ENCODE results near the gene DEFB129. TPM values are rescaled to one million over a fixed set of nuclear protein-coding genes. Genes with fewer than 3 reads are reported as not detected.
"Not testable (repeated sequence)": the region's sequence is repeated elsewhere in the genome, so short reads cannot be mapped to it uniquely, and the experiment has no call there.

Gene DEFB129
- total RNA-seq: not detected

- DNase-seq: no peak
Observed at GRCh38 chr20:226958-227357, at the start of gene DEFB129. Gene DEFB129, plus strand, starts transcription at chr20:227258. Its CDS starts 31 bp downstream, at chr20:227289.

DNA sequence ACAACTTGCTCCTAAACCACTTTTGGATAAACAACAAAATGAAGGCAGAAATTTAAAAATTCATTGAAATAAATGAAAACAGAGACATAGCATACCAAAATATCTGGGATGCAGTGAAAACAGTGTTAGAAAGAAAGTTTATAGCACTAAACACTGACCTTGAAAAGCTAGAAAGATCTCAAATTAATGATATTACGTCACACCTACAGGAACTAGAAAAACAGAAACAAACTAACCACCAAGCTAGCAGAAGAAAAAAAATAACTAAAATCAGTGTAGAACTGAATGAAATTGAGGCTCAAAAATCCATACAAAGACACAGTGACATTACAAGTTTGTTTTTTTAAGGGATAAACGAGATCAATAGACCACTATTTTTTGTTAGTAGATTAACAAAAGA is 42.8 kb upstream of the DEFB129 start:
- DNase-seq: no peak

DNA sequence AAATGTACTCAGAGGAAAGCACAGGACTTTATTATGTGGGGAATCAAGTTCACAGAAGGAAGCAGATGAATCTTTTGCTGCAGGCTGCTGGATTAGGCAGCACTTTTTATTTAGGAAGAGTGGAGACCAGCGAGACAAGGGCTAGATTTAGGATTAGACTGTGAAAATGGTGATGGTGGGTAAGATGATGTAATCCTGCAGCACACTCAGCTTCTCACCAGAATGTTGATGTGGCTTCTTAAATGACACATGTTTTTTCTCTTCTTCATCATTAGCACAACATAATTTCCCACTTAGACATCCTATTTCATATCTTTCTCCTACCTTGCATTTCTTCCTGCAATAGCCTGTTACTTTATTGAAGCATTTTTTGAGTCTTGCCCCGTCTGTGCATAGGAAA is 39.3 kb upstream of the DEFB129 start:
- no peak for DNase-seq

DNA sequence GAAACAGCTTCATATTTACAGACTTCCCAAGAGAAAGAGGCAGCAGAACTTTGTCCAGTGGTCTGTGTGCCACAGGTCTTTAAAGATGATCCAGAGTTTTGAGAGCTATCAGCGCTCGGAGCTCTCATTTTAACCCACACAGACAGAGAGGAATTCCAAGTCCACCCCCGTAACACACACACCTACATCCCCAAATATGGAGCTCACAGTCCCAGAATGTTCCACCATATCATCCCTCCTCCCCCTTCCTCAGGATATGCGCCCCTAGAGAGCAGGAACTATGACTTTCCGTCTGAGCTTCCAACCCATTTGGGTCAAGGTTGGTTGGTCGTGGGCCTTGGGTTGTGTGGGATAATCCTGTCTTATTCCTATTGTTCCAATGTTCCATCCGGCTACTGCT is 37.4 kb upstream of the DEFB129 start, which contains the start of gene DEFB128:
Gene DEFB128 (minus strand): TSS at position 101 of the 400 bp plus-strand sequence. CDS start 88 bp downstream, at position 13.
- no peak for DNase-seq

DNA sequence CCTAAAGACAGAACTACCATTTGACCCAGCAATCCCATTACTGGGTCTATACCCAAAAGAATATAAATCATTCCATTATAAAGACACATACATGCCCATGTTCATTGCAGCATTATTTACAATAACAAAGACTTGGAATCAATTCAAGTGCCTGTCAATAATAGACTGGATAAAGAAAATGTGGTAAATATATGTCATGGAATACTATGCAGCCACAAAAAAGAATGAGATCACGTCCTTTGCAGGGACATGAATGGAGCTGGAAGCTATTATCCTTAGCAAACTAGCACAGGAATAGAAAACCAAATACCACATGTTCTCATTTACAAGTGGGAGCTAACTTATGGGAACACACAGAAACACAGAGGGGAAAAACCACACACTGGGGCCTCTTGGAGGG is 28.8 kb upstream of the DEFB129 start:
- DNase-seq: no peak

GRCh38 chr20:199996-200395 is 27.1 kb upstream of the DEFB129 start:
- DNase-seq: no peak

DNA sequence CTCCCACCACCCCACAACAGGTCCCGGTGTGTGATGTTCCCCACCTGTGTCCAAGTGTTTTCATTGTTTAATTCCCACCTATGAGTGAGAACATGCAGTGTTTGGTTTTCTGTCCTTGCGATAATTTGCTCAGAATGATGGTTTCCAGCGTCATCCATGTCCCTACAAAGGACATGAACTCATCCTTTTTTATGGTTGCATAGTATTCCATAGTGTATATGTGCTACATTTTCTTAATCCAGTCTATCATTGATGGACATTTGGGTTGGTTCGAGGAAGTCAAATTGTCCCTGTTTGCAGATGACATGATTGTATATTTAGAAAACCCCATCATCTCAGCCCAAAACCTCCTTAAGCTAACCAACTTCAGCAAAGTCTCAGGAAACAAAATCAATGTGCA is 23.4 kb upstream of the DEFB129 start:
- DNase-seq: not testable (repeated sequence)

- DNase-seq: peak; percentile 4
Observed at GRCh38 chr20:208942-209566, 18.0 kb upstream of the DEFB129 start.

- DNase-seq: no peak
Observed at GRCh38 chr20:210809-211502, 16.1 kb upstream of the DEFB129 start.

- DNase-seq: no peak
Observed at GRCh38 chr20:214383-214782, 12.7 kb upstream of the DEFB129 start.

DNA sequence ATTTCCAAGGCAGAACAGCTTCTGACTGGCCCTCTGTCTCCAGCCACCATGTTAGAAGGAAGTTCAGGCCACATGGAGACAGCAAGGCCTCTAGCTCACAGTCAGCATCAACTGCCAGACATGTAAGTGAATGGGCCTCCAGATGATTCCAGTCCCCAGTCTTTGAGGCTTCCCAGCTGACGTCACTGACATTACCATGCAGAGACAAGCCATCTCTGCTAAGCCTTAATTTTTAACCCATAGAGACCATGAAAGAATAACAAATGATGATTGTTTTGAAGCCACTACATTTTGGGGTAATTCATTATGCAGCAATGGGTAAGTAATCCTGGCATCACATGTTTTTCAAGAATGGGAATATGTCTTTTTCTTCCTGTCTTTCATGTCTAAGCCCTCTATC is 11.3 kb upstream of the DEFB129 start:
- DNase-seq: no peak

- no peak for DNase-seq
Observed at GRCh38 chr20:217266-217665, 9.8 kb upstream of the DEFB129 start.

DNA sequence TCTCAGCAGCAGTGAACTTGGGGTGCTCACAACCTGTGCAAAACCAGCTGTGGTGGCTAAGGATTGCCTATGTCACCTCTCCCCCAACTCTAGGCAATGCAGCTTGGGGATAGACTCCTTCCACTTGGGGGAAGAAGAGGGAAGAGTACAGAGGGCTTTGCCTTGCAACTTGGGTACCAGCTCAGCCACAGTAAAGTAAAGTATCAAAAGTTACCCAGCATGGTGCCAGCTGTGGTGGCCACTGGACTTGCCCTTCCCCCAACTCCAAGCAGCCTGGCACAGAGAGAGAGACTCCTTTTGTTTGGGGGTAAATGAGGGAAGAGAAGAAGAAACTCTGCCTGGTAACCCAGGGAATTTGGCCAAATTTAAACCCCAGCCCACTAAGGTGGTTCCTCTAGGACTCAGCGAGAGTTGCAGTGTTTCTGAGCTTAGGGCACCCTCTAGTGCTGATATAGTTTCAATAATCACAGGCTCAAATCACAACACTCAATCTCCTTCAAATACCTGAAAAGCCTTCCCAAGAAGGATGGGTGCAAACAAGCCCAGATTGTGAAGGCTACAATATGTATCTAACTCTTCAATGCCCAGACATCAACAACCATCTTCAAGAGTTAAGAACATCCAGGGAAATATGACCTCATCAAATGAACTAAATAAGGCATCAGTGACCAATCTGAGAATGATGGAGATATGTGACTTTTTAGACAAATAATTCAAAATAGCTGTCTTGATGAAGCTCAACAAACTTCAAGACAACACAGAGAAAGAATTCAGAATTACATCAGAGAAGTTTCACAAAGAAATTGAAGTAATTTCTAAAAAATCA is 7.6 kb upstream of the DEFB129 start:
- DNase-seq: no peak

- no peak for DNase-seq
Observed at GRCh38 chr20:221258-221830, 5.7 kb upstream of the DEFB129 start.

GRCh38 chr20:225879-226278 is 1.2 kb upstream of the DEFB129 start:
- DNase-seq: not testable (repeated sequence)

GRCh38 chr20:227439-228105 is 514 bp downstream of the DEFB129 start:
- no peak for DNase-seq

- no peak for DNase-seq
Observed at GRCh38 chr20:235891-236290, 8.8 kb downstream of the DEFB129 start.

DNA sequence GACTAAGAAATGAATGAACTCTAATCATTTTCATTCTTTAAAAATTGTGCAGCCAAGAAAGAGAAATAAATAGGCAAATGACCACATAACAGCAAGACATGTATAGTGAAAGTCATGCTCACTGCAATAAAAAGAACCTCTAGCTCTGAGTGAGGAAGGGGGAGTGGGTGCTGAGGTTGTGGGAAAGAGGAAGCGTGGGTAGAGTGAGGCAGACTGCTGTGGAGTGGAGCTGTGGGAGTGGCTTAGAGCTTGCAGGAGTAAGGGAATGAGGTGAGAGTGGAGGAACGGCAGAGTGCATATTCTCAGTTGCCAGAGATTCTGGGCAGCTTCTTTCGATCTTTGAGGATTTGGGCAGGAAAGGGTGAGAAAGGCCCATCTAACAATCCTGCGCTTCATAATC is 10.4 kb downstream of the DEFB129 start:
- no peak for DNase-seq

- no peak for DNase-seq
Observed at GRCh38 chr20:237929-238328, 10.9 kb downstream of the DEFB129 start.

DNA sequence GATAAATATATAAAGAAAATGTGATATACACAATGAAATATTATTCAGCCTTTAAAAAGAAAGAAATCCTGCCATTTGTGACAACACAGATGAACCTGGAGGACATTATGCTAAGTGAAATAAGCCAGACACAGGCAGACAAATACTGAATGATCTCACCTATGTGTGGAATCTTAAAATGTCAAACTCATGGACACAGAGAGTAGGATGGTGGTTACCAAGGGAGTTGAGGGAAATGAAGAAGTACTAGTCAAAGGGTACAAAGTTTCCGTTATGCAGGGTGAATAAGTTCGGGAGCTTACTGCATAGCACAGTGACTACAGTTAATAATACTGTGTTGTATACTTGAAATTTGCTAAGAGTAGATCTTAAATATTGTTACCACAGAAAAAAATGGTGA is 15.8 kb downstream of the DEFB129 start:
- DNase-seq: no peak

- DNase-seq: no peak
Observed at GRCh38 chr20:251354-251753, 24.3 kb downstream of the DEFB129 start.

GRCh38 chr20:252801-253200 is 25.7 kb downstream of the DEFB129 start:
- no peak for DNase-seq
